A673 (cell line): Measurements from ENCODE around the gene HOXA3.
A peak's percentile ranks its signal among the peaks of the same experiment; 100 is the strongest.

Source experiments
- CTCF ChIP-seq: fragments of 300-800, 200-600 bp; sonication (generic); conservative IDR thresholded peaks from 2 replicates; pipeline ENCODE4 v1.5.1; 2017; ENCODE audit warnings: low read depth, mild to moderate bottlenecking, antibody characterized with exemption, low read length, moderate library complexity, mixed read lengths
- EZH2 ChIP-seq: fragments of 200-600 bp; sonication (generic); IDR thresholded peaks from 2 replicates; pipeline ENCODE4 v1.6.1; 2017; ENCODE audit warnings: borderline replicate concordance, low read depth, mild to moderate bottlenecking, mixed read lengths, antibody characterized with exemption, low read length; ENCODE audit not compliant: poor library complexity, severe bottlenecking

DNA sequence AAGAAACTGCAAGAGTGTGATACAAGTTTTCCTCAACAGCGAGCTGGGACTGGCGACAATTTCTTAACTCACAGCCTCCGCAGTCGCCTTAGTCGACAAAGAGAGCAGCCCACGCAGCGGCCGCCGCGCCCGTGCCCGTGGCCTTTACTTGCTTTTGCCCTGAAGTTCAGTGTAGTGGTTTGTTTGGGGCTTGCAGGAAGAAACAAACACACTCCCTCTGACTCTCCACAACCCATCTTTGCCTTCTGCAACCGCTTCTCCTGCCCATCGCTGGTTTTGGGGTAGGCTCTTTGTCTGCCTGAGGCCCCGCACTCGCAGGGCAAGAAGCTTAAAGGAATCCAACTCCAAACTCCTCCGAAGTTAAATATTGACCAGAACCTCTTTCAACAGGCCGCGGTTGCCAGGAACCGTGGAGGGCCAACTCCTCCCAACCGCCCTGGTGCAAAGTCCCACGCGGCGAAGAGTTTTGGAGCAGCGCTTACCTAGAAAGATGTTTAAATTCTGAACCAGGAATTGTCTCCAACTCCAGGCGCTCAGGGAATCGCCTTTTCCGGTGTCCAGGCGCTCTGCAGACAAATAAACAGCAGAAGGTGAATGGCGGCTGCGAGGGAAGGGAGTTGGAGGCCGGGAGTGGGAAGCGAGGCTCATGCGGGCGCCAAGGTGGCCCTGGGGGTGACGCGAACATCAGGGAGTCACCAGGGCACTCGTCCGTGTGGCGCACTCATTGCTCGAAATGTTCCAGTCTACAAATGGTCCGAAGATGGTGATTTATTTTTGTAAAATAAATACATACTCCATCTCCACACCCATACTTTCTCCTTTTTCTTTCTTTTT is 30.1 kb downstream of the HOXA3 start:
- TF ChIP-seq CTCF (no peak), EZH2 (peak; percentile 54)
